ENCODE measurements around the gene PSRC1.
"Not testable (repeated sequence)": the region's sequence is repeated elsewhere in the genome, so short reads cannot be mapped to it uniquely, and the experiment has no call there.

PSRC1 gene

DNA sequence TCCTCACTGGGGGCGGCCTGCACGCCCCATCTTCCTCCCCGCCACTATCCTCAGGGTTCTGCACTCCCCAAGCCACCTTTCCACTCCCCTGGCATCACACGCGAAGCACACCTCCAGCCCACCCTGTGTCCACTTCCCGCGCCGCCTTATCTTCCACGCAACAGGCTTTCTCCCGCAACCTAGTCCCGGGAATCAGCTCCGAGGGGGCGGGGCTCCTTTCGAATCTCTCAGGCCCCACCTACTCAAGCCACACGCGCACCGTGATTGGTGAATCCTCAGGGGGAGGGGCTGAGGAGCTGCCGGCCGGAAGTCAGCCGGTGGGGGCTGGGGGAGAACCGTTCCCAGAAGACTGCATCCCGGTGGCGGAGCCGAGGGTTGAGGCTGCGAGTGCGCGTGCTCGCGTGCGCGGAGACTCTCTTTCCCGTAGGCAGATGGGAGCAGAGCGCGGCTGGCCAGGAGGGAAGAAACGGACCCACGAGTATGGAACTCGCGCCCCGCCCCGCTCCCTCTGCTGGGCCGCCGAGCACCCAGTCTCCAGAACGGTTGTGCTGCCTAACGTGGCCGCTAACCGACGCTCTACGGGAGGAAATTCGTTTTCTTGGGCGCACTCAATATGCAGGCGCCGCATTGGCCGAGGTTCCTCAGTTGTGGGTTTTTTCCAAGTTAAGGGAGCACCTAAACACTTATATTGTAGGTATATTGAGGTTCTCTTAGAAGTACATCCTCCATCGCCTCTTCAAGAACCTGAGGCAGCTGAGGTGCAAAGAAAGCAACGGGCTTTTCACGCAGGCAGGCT, at the start of gene PSRC1:
Gene PSRC1 (minus strand): TSS at position 194 of the 796 bp plus-strand sequence.
- peak; percentile 96 for DNase-seq

DNA sequence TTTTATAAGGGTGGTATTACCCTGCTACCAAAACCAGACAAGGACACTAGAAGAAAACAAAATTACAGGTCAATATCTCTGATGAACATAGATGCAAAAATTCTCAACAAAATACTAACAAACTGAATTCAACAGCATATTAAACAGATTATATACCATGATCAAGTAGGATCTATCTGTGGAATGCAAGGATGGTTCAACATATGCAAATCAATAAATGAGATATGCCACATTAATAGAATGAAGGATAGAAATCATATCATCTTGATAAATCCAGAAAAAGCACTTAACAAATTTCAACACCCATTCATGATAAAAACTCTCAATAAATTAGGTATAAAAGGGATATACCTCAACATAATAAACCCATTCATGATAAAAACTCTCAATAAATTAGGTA, 48.2 kb upstream of the PSRC1 start:
- DNase-seq = no peak

DNA sequence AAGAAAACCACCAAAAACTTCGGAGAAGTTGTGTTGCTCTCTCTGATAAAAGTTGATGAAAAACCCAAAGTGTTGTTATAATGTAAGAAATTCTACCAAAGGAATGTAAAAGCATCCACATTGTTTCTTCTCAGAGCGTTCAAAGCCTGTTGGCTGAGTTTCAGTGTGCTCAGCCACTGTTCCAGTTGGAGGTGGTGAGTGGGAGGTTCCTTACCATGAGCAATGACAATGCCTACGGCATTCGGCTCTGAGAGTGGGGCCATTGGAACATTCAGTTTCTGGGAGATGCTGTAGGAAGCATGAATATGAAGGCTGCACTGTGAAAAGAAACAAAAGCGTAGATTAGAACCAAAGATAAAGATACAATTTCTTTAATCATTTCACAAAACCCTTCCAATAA, 44.3 kb upstream of the PSRC1 start:
- DNase-seq = no peak

DNA sequence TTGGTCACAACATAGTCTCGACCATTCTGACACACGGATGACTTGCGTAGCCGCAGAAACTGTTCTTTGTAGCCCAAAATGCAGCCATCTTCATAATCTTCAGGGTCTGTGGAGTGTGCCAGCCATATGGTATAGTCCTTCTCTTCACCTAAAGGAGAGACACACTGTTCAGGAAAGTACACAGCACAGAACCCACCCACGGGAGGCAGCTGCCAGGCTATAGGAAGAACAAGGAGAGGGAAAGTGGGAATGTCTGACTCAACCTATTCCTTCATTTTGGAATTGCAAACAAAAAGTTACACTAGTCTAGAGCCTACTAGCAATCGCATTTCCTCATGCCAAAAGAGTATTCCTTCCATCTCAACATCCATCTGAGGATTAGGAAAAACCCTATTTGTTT, 40.0 kb upstream of the PSRC1 start:
- no peak for DNase-seq

DNA sequence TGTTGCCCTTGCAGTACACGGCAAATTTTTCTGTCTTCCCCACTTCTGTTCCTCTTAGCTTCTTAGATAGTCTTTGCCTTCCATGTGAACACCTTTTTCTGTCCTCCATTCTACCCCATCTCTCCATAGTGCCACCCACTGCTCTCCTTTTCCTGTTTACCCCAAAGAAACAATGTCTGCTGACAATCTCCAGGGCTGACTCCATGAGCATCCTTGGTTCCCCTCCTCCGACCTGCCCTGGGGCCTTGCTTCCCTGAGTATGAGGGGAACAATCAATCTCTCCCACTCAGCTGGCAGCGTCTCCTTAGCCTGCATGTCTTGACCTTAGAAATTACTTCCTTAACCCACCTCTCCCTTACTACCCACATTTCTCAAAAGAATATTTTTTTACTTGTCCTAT, 36.2 kb upstream of the PSRC1 start:
- DNase-seq = no peak

DNA sequence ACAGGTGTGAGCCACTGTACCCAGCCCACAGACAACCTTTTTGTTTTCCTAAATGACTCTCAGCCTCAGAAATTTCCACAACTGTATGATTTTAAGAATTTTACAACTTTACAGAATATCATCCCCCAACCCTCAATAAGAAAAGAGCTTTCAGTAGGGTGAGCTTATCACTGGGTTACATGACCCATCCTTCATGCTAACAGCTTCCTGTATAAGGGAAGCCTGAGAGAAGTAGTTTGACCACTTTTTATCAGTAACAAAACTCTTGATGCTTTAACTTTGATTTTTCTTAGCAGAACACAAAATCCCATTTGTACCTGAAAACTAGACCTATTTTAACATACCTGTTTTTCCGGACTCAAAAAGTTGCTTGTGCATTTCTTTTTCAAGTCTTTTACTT, 33.6 kb upstream of the PSRC1 start:
- DNase-seq = no peak

DNA sequence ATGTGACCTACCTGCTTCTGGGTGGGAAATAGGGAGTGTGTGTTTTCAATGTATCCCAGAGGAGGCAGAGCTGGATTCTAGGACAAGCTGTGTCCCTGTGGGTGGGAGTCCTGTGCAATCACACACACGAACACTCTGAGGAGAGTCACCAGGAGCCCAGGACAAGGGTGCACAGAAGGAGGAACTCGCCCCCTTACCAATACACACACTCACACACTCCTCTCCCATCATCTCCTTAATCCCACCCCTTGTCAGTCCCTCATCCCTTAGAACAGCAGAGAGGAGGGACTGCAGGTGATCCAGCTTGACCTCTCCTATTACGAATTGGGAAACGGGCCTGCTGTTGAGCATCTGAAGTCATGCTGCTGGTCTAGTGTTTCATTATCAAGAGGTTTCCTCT, 32.3 kb upstream of the PSRC1 start:
- no peak for DNase-seq

DNA sequence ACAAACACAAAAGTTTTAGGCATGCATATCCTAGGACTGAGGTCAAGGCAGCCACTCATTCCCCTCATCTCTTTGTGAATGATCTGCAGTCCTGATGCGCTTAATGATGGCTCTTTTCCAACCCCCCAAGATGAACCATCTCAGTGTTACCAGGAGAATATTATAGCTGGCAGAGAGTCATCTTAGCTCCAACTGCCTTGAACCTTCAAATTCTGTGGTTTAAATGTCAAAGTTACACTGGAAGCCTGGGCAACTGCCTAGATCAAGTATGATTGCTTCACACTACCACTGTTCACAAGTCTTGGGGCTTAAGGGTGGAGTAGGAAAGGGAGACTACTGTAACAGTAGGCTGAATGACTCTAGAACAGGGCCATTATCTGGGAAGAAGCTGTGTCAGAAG, 31.9 kb upstream of the PSRC1 start:
- DNase-seq = no peak

DNA sequence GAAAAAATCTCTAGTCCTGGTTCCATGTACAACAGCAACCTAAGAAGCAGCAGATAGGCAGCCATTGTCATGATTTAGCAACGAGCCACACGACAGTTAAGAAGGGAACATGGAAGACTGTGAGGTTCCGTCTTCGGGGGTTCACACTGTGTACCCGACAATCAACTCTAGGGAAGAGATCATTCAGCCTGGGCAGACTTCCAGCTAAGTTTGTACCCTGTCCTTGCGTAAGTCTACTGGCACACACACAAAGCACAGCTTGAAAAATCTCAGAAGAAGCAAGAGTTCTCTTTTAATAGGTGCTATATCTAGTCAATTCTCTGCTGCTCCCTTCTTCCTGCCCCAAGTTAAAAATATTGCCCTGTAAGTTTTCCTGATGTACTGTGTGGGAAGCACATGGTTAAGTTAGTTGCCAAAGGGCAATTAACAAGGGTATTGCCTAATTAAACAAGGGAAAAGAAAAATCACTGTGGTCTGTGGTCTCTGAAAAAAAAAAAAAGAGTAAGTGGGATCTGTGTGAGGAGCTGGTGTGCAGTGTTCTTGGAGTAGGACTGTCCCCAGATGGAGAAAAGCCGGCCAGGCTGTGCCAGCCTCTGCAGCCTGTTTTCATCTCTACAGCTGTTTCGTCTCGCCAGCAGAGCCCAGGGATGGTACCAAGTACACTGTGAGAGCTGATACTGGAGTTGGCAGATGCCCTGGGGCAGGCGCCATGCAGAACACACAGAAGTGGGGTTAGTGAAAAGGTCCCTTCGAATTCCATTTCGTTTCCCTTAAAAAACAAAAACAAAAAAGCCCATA, 30.2 kb upstream of the PSRC1 start:
- DNase-seq = no peak

DNA sequence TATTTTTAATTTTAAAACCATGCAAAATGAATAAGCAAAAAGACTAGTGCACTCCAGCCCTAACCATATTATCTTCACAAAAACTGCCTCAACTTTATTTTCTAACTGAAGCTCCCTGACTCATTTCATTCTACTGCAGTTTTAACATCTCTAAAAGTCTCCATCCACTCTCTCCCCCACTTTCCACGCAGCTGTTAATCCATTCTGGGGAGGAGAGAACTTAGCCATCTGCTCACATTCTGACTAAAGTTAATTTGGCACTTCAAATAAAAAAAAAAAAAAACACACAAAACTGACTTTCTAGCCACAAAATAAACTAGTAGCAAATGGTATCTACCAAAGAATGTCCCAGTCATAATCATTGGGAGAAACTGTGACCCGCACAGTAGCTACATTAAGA, 29.3 kb upstream of the PSRC1 start:
- DNase-seq = no peak

DNA sequence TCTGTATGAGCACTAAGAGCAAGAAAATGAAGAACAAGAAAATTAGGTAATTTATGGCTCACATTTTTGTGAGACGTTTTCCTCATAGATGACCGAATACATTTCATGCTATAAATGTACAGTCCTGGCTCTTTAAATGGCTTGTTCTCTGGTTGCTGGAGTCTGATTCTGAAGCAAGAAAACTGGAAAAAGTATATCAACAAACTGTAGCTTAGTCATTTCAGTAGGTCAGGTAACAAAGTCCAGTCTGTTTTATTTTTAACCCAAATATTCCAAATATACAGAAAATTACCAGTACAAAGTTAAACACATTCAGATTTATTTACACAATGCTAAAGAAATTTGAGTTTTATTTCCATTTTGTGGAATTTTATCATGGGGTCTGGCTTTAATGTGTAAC, 26.4 kb upstream of the PSRC1 start:
- no peak for DNase-seq

DNA sequence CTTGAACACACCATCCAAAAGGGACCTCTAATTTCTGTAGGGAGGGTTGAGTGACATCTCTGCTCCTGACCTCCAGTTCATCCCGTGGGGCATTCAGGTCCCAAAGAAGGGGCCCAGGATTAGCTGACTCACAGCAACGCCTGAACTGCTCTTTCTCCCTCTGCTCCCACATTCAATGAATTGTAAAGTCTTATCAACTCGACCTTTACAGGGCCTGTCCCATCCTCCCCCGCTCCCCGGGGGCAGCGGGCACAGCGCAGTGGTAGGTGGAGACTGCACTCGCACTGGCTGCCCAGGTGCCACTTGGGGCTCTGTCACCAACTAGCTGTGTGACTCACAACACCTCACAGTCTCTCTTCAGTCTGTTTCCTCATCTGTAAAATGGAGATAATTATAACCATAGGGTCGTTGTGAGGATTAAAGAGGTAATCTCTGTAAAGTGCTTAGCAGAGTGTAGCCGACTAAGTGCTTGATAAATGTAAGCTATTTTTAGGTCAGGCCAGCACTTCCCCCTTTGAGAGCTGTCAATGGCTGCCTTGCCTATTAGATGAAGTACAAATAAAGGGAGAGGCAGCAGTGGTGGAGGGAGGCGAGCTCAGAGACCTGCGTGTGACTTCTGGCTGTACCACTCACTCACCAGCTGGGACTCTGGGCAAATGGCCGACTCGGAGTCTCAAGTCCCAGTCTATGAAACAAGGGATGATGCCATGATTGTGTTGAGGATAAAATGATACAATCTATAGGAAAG, 24.5 kb upstream of the PSRC1 start:
- peak; percentile 69 for DNase-seq

DNA sequence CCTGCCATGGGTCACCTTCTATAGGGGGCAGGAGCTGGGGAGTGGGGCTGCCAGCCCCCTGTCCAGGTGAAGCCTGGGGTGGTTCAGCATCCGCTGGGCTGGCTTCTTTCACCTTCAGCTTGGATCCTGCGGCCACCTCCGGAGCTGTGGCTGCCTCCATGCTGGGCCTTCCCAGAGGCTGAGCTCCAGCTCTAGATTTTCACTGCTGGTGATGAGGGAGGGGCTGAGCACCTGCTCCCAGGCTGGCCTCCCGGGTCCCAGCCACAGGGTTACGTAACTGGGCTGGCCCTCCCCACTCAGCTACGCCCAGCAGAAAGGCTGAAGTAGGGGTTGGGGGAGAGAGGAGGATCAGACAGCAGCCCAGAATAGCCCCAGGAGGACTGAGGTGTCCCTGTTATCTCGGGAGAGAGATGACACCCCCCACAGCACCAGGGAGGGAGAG, 23.9 kb upstream of the PSRC1 start, which contains the start of gene MYBPHL:
Gene MYBPHL (minus strand): TSS at position 180 of the 442 bp plus-strand sequence. CDS start 20 bp downstream, at position 160.
- peak; percentile 48 for DNase-seq

DNA sequence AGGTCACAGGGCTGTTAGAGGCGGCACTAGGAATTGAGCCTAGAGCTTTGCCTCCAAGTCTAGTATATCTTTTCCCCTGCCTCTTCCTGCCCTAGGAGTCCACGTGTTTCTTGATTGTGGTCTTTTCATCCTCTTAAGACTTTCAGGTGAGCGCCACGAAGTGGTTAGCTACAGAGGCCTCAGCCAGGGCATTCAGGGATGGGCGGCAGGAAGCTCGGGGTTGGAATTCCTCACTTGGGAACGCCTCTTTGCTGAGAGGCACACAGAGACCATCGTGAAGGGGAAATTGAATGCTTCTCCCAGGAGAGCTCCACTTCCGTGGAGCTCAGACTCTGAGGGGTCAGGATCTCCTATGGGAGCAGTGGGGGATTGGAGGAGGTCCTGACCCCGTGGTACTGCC, 23.0 kb upstream of the PSRC1 start:
- not testable (repeated sequence) for DNase-seq

DNA sequence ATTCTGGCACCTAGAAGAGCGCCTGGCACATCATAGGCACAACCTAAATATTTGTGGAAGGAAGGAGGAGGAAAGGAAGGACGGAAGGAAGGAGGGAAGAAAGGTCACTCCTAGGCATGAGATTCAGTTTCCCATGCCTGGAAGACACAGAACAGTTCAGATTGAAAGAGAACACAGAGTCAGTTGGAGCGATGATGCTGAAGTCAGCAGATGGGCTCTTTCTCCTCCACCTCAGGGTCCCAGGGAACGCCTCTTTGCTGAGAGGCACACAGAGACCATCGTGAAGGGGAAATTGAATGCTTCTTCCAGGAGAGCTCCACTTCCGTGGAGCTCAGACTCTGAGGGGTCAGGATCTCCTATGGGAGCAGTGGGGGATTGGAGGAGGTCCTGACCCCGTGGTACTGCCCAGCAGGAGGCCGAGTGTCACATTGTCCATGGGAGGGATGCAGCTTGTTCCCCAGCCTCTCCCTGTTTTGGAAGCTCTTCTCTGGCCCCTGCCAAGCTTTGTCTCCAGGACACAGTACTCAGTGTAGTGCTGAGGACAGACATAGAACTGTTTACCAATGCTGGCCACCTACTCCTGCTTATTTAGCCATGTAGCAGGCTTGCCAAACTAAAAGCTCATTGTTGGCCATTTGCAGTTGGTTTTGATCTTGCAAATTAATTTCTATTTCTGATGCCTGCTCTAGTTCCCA, 21.4 kb upstream of the PSRC1 start:
- DNase-seq = no peak

DNA sequence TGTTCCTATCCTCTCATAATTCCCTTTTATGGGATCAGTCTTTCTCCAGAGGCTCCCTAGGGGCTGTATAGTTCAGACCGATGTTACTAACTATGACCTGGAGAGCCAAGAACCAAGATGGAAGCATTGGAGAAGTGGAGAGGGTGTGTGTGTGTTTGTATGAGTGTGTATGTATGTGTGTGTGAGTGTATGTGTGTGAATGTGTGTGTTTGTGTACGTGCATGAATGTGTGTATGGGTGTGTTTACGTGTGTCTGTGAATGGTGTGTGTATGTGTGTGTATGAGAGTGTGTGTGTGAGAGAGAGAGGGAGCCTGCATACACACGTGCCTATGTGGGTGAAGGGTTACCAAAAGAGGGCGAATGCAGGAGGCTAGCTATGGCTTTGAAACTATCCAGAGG, 18.9 kb upstream of the PSRC1 start:
- DNase-seq = no peak

DNA sequence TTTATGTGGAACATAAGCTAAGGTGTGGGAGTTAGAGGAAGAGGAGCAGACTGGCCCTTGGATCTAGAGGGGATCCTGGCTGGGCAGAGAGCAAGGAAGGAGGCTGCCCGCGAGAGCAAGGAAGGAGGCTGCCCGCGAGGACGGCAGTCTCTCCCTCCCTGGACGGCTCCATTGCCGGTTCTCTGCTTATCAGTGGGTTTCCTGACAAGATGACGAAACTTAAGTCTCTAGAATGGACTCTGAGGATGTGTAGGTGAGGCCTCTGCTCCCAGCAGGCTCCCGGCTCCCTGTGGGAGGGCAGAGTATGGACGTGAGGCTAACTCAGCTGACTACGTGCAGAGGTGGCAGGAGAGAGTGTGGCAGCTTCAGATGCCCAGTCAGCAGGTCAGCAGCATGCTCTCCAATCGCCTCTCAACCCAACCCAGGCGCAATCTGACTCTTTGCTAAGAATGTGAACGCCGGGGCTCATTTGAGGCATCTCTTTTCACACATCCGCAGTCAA, 17.8 kb upstream of the PSRC1 start:
- no peak for DNase-seq

DNA sequence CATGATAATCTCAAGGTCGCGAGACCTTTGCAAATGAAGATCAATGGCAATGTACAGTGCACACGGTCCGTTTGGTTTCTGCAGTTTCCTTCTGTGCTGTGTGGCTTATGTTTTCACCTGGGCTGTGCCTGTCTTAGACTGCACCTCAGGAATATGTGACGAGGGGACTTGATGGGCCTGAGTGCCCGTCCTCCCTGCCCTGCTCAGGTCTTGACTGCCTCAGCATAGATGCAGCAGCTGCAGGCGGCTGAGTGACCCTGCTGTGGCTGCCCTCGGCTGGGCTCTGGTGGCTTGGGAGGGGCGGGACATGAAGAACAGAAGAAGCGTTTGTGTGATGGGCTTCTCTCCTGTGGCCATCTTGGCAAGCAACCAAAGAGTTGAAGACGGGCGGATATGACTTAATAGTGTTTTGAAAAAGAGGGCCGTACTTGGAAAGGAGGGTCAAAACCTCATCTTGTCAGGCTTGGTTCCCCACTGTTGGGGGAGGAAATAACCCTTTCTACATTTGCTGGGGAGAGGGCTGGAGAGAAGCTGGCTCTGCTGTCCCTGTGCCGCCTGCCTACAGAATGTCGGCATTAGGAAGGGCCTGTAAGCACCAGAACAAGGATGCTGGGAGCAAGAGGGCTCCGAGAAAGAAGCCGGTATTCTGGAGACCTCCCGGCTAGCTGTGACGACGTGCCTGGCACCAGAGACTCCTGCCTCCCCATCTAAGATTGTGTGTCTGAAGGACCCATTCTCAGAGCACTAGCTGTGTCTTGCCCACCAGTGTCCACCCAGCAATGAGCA, 16.8 kb upstream of the PSRC1 start:
- peak; percentile 64 for DNase-seq

DNA sequence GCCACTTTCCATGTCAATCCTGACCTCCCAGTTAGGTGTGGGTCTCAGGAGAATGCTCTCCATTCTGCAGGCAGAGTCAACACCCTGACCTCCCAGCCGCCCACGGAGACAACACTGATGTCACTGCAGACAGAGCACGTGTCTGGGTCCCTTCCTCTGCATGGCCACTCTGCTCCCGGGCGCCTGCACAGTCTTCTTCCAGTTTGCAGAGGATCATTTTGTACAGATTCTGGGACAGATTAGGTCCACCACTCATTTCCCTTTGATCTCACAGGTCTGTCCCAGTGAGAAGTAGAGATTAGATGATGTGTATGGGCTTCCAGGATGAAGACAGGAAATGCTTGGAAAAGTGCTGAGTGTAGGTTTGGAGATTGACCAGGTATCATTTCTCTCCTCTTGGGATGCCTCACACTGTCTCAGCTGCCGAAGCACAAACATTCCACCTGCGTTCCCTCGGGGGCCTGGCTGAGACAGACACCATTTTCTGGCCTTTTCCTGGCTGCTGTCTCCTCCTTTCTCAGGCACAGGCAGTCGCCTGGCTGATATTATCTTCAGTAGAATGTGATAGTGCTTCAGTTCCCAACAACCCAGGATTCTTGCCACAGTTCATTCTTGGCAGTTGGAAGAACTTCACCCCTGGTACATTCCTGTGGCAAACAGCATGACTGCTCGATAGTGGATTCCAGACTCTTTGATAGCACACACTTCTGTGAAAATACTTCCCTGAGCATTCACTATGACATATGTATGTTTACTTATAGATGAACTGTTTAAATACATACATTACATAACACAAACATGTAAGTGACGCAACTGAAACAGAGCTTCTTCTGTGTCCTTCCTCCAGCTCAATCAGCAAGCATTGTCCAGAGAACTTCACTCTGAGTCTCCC, 16.0 kb upstream of the PSRC1 start:
- peak; percentile 52 for DNase-seq

DNA sequence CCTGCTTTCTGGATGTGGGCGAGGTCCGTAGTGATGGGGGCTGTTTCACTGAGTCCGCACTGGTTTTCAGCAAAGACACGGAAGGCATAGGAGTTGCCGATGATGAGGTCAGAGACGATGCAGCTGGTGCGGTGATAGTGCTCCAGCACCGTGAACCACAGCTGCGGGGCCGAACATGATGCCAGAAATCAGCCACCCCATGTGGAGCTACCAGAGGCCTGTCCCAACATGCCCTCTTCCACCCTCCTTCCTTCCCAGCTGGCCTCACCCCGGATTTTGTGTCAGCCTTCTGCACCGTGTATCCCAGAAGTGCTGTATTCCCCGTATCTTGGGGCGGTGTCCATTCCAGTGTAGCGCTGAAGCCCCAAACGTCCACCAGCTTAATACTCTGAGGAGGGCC, 13.8 kb upstream of the PSRC1 start:
- peak; percentile 56 for DNase-seq
